Esophagus squamous epithelium (tissue), 4 donors: ENCODE results near the gene ZNF805.

Source experiments
- CTCF ChIP-seq, 6 experiments: fragments of 450-650 bp in 4 of 6; fragments of 200-600 bp in 2 of 6; sonication (generic) in 2 of 6; IDR thresholded peaks; one replicate each; pipeline ENCODE4 v1.5.1; 2016 to 2019; ENCODE audit warnings: antibody characterized with exemption in 6 of 6, mild to moderate bottlenecking in 4 of 6, moderate library complexity in 4 of 6
- POLR2A ChIP-seq, 4 donors: fragments of 450-650 bp; IDR thresholded peaks; one replicate each; pipeline ENCODE4 v1.6.1; 2017; ENCODE audit warnings: antibody characterized with exemption in 4 of 4, mild to moderate bottlenecking in 4 of 4, moderate library complexity in 3 of 4

GRCh38 chr19:57242821-57243220 is 2.4 kb downstream of the ZNF805 start:
- no peak for TF ChIP-seq CTCF (IDR thresholded peaks at IDR 0.05)
- no peak for TF ChIP-seq POLR2A (IDR thresholded peaks at IDR 0.05)
